ENCODE data around the gene SFRP2.

The SFRP2 gene

GRCh38 chr4:153773236-153773690 lies 15.6 kb downstream of the SFRP2 start:
- DNase-seq: no peak
- H3K27me3 Mint-ChIP-seq: peaks cover 28% of the 10 kb centered on the region
- no peak overlapping the region for H3K27ac Mint-ChIP-seq
- H3K4me3 Mint-ChIP-seq: no peak overlapping the region
- H3K9me3 Mint-ChIP-seq: peaks cover 10% of the 10 kb centered on the region
- peaks cover 8% of the 10 kb centered on the region for H3K4me1 Mint-ChIP-seq
- ATAC-seq: no peak
- no peaks in the 10 kb centered on the region for H3K36me3 Mint-ChIP-seq (ENCODE audit: low read depth)

DNA sequence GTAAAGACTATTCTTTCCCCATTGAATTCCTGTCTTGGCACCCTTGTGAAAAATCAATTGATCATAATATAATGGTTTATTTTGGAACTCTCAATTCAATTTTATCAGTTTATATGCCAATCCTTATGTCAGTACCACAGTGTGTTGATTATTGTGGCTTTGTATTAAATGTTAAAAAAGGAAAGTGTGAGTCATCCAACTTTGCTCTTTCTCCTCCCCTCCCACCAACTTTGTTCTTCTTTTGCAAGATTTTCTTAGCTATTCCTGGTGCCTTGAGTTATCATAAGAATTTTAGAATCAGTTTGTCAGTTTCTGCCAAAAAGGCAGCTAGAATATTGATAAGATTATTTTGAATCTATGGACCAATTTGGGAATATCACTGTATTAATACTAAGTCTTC lies 17.8 kb downstream of the SFRP2 start:
- no peaks in the 10 kb centered on the region for H3K36me3 Mint-ChIP-seq (ENCODE audit: low read depth)
- peaks cover 7% of the 10 kb centered on the region for H3K9me3 Mint-ChIP-seq
- peaks cover 8% of the 10 kb centered on the region for H3K4me1 Mint-ChIP-seq
- no peak overlapping the region for H3K27ac Mint-ChIP-seq
- H3K4me3 Mint-ChIP-seq: no peak overlapping the region
- DNase-seq: no peak
- no peak for ATAC-seq
- H3K27me3 Mint-ChIP-seq: peaks cover 20% of the 10 kb centered on the region

DNA sequence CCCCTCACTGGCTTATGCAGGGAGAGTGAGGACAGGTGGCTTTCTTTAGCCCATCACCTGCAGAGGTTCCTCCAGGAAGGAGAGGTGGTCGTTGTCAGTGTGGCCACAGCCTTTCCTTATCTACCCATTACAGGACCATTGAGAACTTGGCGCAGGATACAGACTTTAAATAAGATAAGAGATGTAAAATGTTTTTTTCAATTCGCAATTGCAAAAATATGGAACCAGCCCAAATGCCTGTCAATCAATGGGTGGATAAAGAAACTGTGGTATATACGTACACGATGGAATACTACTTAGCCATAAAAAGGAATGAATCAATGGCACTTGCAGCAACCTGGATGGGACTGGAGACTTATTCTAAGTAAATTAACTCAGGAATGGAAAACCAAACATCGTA lies 22.1 kb downstream of the SFRP2 start:
- Mint-ChIP-seq H3K4me1 (peaks cover 15% of the 10 kb centered on the region), H3K27me3 (peaks cover 21% of the 10 kb centered on the region), H3K27ac (no peak overlapping the region), H3K4me3 (no peak overlapping the region), H3K36me3 (ENCODE audit: low read depth) (no peaks in the 10 kb centered on the region), H3K9me3 (peaks cover 6% of the 10 kb centered on the region)
- DNase-seq (no peak), ATAC-seq (no peak)

DNA sequence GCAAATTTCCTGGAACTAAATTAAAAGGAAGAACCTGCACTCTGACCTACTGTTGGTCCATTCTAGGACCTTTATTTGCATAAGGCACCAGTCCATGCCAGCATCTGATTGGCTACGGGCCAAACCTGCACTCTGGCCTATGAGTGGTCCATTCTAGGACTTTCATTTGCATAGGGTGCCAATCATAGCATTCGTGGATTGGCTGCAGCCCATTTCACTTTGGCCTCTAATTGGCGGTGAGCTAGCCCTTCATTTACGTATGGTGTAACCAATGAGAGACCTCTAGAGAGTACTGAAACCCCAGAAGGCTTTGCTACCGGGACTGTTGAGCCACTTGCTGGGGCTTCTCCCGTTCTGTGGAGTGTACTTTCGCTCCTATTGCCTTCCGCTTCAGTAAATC lies 23.0 kb downstream of the SFRP2 start:
- no peaks in the 10 kb centered on the region for H3K36me3 Mint-ChIP-seq (ENCODE audit: low read depth)
- H3K4me3 Mint-ChIP-seq: no peak overlapping the region
- DNase-seq: no peak
- peaks cover 2% of the 10 kb centered on the region for H3K9me3 Mint-ChIP-seq
- peaks cover 23% of the 10 kb centered on the region for H3K27me3 Mint-ChIP-seq
- no peak for ATAC-seq
- peaks cover 10% of the 10 kb centered on the region for H3K4me1 Mint-ChIP-seq
- no peak overlapping the region for H3K27ac Mint-ChIP-seq

DNA sequence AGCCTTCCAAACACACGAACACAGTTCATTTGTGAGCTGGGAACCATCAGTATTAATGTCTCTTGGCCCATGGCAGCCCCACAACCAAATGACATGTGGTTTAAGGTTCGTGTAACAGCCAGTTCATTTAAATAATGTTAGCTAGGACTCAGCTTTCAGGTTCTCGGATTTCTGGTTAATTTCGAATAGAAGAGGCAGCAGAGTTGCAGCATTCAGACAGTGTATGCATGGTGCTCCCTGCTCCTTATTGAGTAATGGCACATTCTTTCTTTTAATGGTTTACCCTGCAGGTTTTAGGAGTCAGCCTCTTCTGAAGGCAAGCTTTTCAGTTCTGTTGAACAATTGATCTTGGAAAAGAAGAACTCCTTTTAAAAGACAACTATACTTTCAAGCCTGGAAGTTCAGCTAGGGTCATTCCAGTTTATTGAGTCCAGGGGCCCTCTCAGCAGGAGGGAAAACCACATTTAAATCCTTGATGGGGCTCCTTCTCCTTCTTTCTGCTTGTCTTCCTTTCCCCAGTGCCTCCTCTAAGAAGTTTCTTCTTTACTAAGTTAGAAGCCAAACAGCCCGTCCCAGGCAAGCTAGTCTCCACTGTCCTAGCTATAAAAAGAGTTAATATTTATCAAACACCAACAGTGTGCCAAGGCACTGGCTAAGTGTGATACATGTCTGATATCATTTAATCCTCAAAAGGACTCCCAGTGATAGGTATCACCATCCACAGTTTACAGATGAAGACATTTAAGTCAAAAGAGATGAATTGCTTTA lies 24.1 kb downstream of the SFRP2 start:
- no peak overlapping the region for H3K27ac Mint-ChIP-seq
- no peak overlapping the region for H3K4me3 Mint-ChIP-seq
- H3K36me3 Mint-ChIP-seq (ENCODE audit: low read depth): no peaks in the 10 kb centered on the region
- no peak for DNase-seq
- no peaks in the 10 kb centered on the region for H3K9me3 Mint-ChIP-seq
- H3K27me3 Mint-ChIP-seq: peaks cover 20% of the 10 kb centered on the region
- H3K4me1 Mint-ChIP-seq: peaks cover 7% of the 10 kb centered on the region
- ATAC-seq: no peak

GRCh38 chr4:153763404-153763803 lies 25.5 kb downstream of the SFRP2 start:
- H3K27me3 Mint-ChIP-seq: peaks cover 30% of the 10 kb centered on the region
- H3K4me1 Mint-ChIP-seq: peaks cover 9% of the 10 kb centered on the region
- ATAC-seq: no peak
- no peaks in the 10 kb centered on the region for H3K9me3 Mint-ChIP-seq
- H3K4me3 Mint-ChIP-seq: no peak overlapping the region
- no peak for DNase-seq
- no peak overlapping the region for H3K27ac Mint-ChIP-seq
- no peaks in the 10 kb centered on the region for H3K36me3 Mint-ChIP-seq (ENCODE audit: low read depth)

- peaks cover 24% of the 10 kb centered on the region for H3K4me1 Mint-ChIP-seq
- DNase-seq (peak; percentile 17), ATAC-seq (peak; percentile 47)
- peak within 1 kb of the TSS; percentile 41 for H3K4me3 Mint-ChIP-seq
- H3K27ac Mint-ChIP-seq: no peak within 1 kb of the TSS
- no peaks in the 10 kb centered on the region for H3K9me3 Mint-ChIP-seq
- H3K27me3 Mint-ChIP-seq: peaks cover 34% of the 10 kb centered on the region
- H3K36me3 Mint-ChIP-seq (ENCODE audit: low read depth): no peaks in the 10 kb centered on the region
These were observed 29.2 kb downstream of the SFRP2 start, which contains the start of gene RNF175 for GRCh38 chr4:153759407-153760316. Gene RNF175 (minus strand): TSS chr4:153760024. CDS start chr4:153759862, 162 bp downstream.

- DNase-seq (no peak), ATAC-seq (no peak)
- Mint-ChIP-seq H3K4me3 (peak overlapping the region; percentile 41), H3K36me3 (ENCODE audit: low read depth) (no peaks in the 10 kb centered on the region), H3K27ac (no peak overlapping the region), H3K27me3 (peaks cover 34% of the 10 kb centered on the region), H3K9me3 (no peaks in the 10 kb centered on the region), H3K4me1 (peaks cover 24% of the 10 kb centered on the region)
These were observed 30.0 kb downstream of the SFRP2 start for GRCh38 chr4:153758688-153759406.

DNA sequence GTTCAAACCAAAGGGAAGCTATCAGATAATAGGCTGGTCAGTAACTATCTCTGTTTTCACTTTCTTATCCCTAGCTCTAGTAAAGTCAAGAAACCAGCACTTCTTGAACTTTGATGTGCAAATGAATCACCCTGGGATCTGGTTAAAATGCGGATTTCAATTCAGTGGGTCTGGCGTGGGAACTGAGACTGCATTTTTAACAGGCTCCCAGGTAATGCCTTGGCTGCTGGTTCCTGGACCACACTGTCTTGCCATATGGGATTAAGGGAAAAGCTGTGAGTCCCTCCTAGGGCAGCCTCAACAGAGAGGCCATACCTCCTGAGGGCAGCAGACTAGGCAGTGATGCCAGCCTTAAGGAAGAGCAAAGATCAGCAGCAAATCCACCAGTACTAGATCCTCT lies 30.7 kb downstream of the SFRP2 start:
- H3K27ac Mint-ChIP-seq: no peak overlapping the region
- no peaks in the 10 kb centered on the region for H3K9me3 Mint-ChIP-seq
- H3K27me3 Mint-ChIP-seq: peaks cover 30% of the 10 kb centered on the region
- DNase-seq: no peak
- no peaks in the 10 kb centered on the region for H3K36me3 Mint-ChIP-seq (ENCODE audit: low read depth)
- no peak for ATAC-seq
- H3K4me1 Mint-ChIP-seq: peaks cover 24% of the 10 kb centered on the region
- H3K4me3 Mint-ChIP-seq: no peak overlapping the region

DNA sequence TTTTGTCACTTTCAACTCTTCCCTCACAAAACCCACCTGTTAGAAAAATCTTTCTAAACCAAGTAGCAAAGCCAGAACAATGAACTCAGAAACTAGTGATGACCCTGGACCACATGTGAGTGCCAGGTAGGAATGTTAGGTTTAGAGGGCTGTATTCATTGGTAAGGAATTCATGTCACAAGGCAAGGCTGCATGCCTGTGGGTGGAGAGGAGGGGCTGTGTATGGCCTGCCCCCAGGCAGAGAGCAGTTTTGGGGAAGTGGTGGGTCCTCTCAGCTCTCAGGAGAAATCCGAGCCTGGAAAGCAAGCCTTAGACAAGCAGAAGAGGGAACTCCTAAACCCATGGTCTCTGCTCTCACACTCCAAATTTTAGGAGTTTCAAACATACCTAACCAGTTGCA lies 31.5 kb downstream of the SFRP2 start:
- Mint-ChIP-seq H3K4me1 (peaks cover 20% of the 10 kb centered on the region), H3K9me3 (no peaks in the 10 kb centered on the region), H3K27ac (no peak overlapping the region), H3K27me3 (peaks cover 26% of the 10 kb centered on the region), H3K36me3 (ENCODE audit: low read depth) (no peaks in the 10 kb centered on the region), H3K4me3 (no peak overlapping the region)
- ATAC-seq: no peak
- no peak for DNase-seq

GRCh38 chr4:153755186-153755585 lies 33.7 kb downstream of the SFRP2 start:
- ATAC-seq (no peak), DNase-seq (no peak)
- peaks cover 14% of the 10 kb centered on the region for H3K27me3 Mint-ChIP-seq
- no peaks in the 10 kb centered on the region for H3K36me3 Mint-ChIP-seq (ENCODE audit: low read depth)
- H3K27ac Mint-ChIP-seq: no peak overlapping the region
- no peak overlapping the region for H3K4me3 Mint-ChIP-seq
- H3K9me3 Mint-ChIP-seq: no peaks in the 10 kb centered on the region
- H3K4me1 Mint-ChIP-seq: peaks cover 17% of the 10 kb centered on the region

DNA sequence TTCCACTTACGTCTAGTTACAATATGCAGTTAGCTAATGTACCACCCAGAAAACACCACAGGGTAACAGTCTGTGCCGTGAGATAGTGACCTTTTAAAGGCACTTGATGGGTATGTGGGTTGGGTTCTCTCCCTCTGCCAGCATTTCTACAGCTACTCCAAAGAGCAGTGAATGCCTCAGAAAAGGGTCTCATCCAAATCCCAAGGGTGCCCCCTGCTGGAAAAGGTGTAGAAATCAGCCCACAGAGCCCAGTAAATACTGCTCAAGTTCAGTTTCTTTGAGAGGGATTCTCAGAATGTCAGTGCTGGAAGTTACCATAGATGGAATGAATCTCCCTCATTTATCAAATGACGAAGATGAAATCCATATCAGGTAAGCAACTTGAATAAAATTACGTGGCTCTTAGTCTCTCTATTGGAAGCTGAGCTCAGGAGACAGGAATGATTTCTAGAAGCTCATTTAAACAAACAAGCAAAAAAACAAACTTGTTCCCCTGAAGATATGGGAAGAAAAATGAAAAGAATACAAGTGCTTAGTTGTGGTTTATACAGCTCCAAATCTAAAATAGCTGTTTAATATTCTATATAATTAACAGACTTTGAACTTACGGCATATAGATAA lies 38.6 kb downstream of the SFRP2 start:
- ATAC-seq: peak; percentile 96
- peak; percentile 75 for DNase-seq

DNA sequence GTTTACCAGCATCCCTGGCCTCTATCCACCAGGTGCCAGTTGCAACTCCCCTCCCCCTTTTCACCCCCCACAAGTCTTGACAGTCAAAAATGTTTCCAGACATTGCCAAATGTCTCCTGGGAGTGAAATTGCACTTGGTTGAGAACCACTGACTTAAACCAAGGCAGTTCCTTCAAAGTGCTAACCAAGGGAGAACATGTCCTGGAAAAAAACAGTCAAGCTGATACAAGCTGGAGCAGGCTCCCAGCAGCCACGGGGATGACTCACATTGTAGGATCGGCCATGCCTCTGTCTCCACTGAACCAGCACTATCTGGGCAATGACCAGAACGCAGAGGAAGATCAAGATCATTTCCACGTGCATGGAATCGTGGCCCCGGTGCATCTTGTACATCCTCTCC lies 40.5 kb downstream of the SFRP2 start:
- Mint-ChIP-seq H3K4me3 (no peak overlapping the region), H3K9me3 (no peaks in the 10 kb centered on the region), H3K27ac (no peak overlapping the region), H3K36me3 (ENCODE audit: low read depth) (no peaks in the 10 kb centered on the region), H3K27me3 (peaks cover 2% of the 10 kb centered on the region), H3K4me1 (peaks cover 3% of the 10 kb centered on the region)
- ATAC-seq (no peak), DNase-seq (no peak)

More for the DNA sequence above, 38.6 kb downstream of the SFRP2 start:
- Mint-ChIP-seq H3K27me3 (peaks cover 2% of the 10 kb centered on the region), H3K4me3 (no peak overlapping the region), H3K27ac (no peak overlapping the region), H3K36me3 (ENCODE audit: low read depth) (no peaks in the 10 kb centered on the region), H3K4me1 (peaks cover 8% of the 10 kb centered on the region), H3K9me3 (no peaks in the 10 kb centered on the region)

DNA sequence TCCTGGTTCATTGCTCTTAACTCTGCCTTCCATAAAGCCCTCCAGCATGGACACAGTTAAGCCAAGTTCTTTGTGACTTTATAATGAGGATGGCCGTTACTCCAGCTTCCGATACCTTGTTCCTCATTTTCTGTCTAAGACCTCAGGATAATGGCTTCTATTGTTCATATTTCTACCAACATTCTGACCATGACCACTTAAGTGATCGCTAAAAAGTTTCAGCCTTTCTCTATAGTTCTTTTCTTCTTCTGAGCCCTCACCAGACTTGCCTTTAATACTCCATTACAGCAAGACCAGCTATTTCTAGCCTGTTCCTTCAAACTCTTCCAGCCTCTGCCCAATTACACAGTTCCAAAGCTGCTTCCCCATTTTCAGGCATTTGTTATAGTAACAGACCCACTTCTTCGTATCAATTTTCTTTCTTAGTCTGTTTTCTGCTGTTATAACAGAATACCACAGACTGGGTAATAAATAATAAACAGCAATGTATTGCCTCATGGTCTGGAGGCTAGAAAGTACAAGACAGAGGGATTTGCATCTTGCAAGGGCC lies 41.4 kb downstream of the SFRP2 start:
- Mint-ChIP-seq H3K36me3 (ENCODE audit: low read depth) (no peaks in the 10 kb centered on the region), H3K27ac (no peak overlapping the region), H3K27me3 (peaks cover 2% of the 10 kb centered on the region), H3K4me1 (peaks cover 3% of the 10 kb centered on the region), H3K9me3 (no peaks in the 10 kb centered on the region), H3K4me3 (no peak overlapping the region)
- DNase-seq (no peak), ATAC-seq (no peak)

All from activated naive CD8-positive, alpha-beta T cell treated with anti-CD3 and anti-CD28 coated beads, Interleukin-2, amount 50 U/mL, for 24 hours (primary cell).